Neuronal stem cell (in vitro differentiated cells): ENCODE measurements around the gene TUBB3.
A peak's percentile ranks its signal among the peaks of the same experiment; 100 is the strongest.

Experiments
- DNase-seq: peaks from one replicate; pipeline ENCODE4 v3.0.0-alpha.2; 2013; ENCODE audit warnings: low spot score
- H2AFZ ChIP-seq: one replicate; pipeline ENCODE4 v1.6.1; 2013; ENCODE audit warnings: mild to moderate bottlenecking, low read length, inconsistent platforms
- H2AK5ac ChIP-seq: 2 replicates; pipeline ENCODE4 v1.6.1; 2013; ENCODE audit warnings: low read depth, mild to moderate bottlenecking, inconsistent platforms, low read length, moderate library complexity, mixed read lengths
- H2BK120ac ChIP-seq: 2 replicates; pipeline ENCODE4 v1.6.1; 2013; ENCODE audit warnings: low read depth, mild to moderate bottlenecking, inconsistent platforms, low read length, moderate library complexity, mixed read lengths
- H2BK12ac ChIP-seq: one replicate; pipeline ENCODE4 v1.6.1; 2013; ENCODE audit warnings: low read length, inconsistent platforms
- H2BK15ac ChIP-seq: 2 replicates; pipeline ENCODE4 v1.6.1; 2013; ENCODE audit warnings: mild to moderate bottlenecking, low read length, inconsistent platforms, mixed read lengths
- H2BK5ac ChIP-seq: one replicate; pipeline ENCODE4 v1.6.1; 2013; ENCODE audit warnings: inconsistent platforms, mild to moderate bottlenecking, low read length, moderate library complexity
- H3K14ac ChIP-seq: one replicate; pipeline ENCODE4 v1.6.1; 2013; ENCODE audit warnings: low read length, inconsistent platforms
- H3K18ac ChIP-seq: 2 replicates; pipeline ENCODE4 v1.6.1; 2013; ENCODE audit warnings: low read length, inconsistent platforms
- H3K23ac ChIP-seq: 2 replicates; pipeline ENCODE4 v1.6.1; 2013; ENCODE audit warnings: low read depth, mild to moderate bottlenecking, mixed read lengths, low read length, inconsistent platforms; ENCODE audit not compliant: poor library complexity
- H3K27ac ChIP-seq: replicated peaks from 3 replicates; pipeline ENCODE4 v1.5.1; 2013; ENCODE audit warnings: low read length, inconsistent platforms
- H3K27me3 ChIP-seq, 3 experiments: 2 replicates each; pipeline ENCODE4 v1.6.1; 2013; ENCODE audit warnings: low read length in 3 of 3, mild to moderate bottlenecking in 2 of 3, inconsistent platforms in 1 of 3, low read depth in 1 of 3, mixed read lengths in 1 of 3, moderate library complexity in 1 of 3; ENCODE audit not compliant: control insufficient read depth in 3 of 3, insufficient read depth in 3 of 3
- H3K36me3 ChIP-seq, 2 donors: replicated peaks in 1 of 2; 2 replicates each; pipeline ENCODE4 v1.6.1; 2013; ENCODE audit warnings: low read length in 2 of 2; ENCODE audit not compliant: control insufficient read depth in 2 of 2, insufficient read depth in 2 of 2
- H3K4ac ChIP-seq: 2 replicates; pipeline ENCODE4 v1.6.1; 2013; ENCODE audit warnings: inconsistent platforms, mild to moderate bottlenecking, low read length, moderate library complexity
- H3K4me1 ChIP-seq, 2 donors: 1 replicate in 1 of 2; 2 replicates in 1 of 2; pipeline ENCODE4 v1.6.1; 2013; ENCODE audit warnings: low read length in 2 of 2, low read depth in 1 of 2; ENCODE audit not compliant: control insufficient read depth in 2 of 2, insufficient read depth in 1 of 2
- H3K4me2 ChIP-seq: one replicate; pipeline ENCODE4 v1.6.1; 2013; ENCODE audit warnings: mild to moderate bottlenecking, low read length, inconsistent platforms; ENCODE audit not compliant: insufficient read depth, poor library complexity, severe bottlenecking
- H3K4me3 ChIP-seq, 2 donors: 2 replicates each; pipeline ENCODE4 v1.5.1; 2013; ENCODE audit warnings: low read length in 2 of 2, mild to moderate bottlenecking in 2 of 2, inconsistent platforms in 1 of 2, moderate library complexity in 1 of 2
- H3K79me1 ChIP-seq: one replicate; pipeline ENCODE4 v1.6.1; 2013; ENCODE audit warnings: low read depth, mild to moderate bottlenecking, inconsistent platforms, low read length, moderate library complexity
- H3K9ac ChIP-seq: one replicate; pipeline ENCODE4 v1.6.1; 2013; ENCODE audit warnings: mild to moderate bottlenecking, low read depth, low read length, inconsistent platforms; ENCODE audit not compliant: poor library complexity
- H3K9me3 ChIP-seq, 2 donors: replicated peaks in 1 of 2; 2 replicates each; pipeline versions ENCODE3 to v1.6.1; 2013; ENCODE audit warnings: low read length in 2 of 2, mild to moderate bottlenecking in 2 of 2, inconsistent platforms in 1 of 2, low read depth in 1 of 2, mixed read lengths in 1 of 2, moderate library complexity in 1 of 2; ENCODE audit not compliant: control insufficient read depth in 2 of 2, insufficient read depth in 1 of 2
- H4K8ac ChIP-seq: one replicate; pipeline ENCODE4 v1.6.1; 2013; ENCODE audit warnings: low read depth, mild to moderate bottlenecking, inconsistent platforms, low read length, moderate library complexity
- H4K91ac ChIP-seq: one replicate; pipeline ENCODE4 v1.6.1; 2013; ENCODE audit warnings: low read length, low read depth, mild to moderate bottlenecking, inconsistent platforms; ENCODE audit not compliant: poor library complexity
- WGBS, 2 donors: extraction: QIAGEN DNeasy Blood & Tissue Kit; methylation state at CpG; one replicate each; pipeline ENCODE4 v1.1.7; 2013; ENCODE audit warnings: missing lambda C conversion rate in 2 of 2, mixed read lengths in 1 of 2; ENCODE audit not compliant: insufficient read length in 2 of 2, insufficient replicate concordance in 1 of 2; ENCODE audit errors: extremely low coverage in 2 of 2; 5-methylcytosine and 5-hydroxymethylcytosine counted together

TUBB3 gene

GRCh38 chr16:89961920-89962319, 38.8 kb downstream of the TUBB3 start:
- no peaks in the 10 kb centered on the region for H3K79me1 ChIP-seq
- no peak for DNase-seq
- H3K4me3 ChIP-seq: no peak overlapping the region
- peaks cover 8% of the 10 kb centered on the region in 2 donors for H3K4me1 ChIP-seq
- no peak overlapping the region for H3K4me2 ChIP-seq
- H3K36me3 ChIP-seq: peaks cover 28 to 68% of the 10 kb centered on the region in 2 donors
- H3K4ac ChIP-seq: no peak overlapping the region
- no CpG with 5 or more reads among the region's 23 CpGs for WGBS, 2 donors
- no peak overlapping the region for H2AK5ac ChIP-seq
- H3K14ac ChIP-seq: no peak overlapping the region
- H3K9me3 ChIP-seq: no peaks in the 10 kb centered on the region
- peak overlapping the region; percentile 31 for H3K23ac ChIP-seq
- no peak overlapping the region for H2AFZ ChIP-seq
- H4K8ac ChIP-seq: no peak overlapping the region
- H2BK15ac ChIP-seq: no peak overlapping the region
- H3K9ac ChIP-seq: no peak overlapping the region
- H3K27me3 ChIP-seq: no peaks in the 10 kb centered on the region
- H3K27ac ChIP-seq: no peak overlapping the region
- H4K91ac ChIP-seq: no peak overlapping the region
- H2BK120ac ChIP-seq: no peak overlapping the region
- H3K18ac ChIP-seq: no peak overlapping the region
- H2BK5ac ChIP-seq: no peak overlapping the region
- H2BK12ac ChIP-seq: no peak overlapping the region

- H4K91ac ChIP-seq: no peak overlapping the region
- no peak overlapping the region for H4K8ac ChIP-seq
- H3K18ac ChIP-seq: no peak overlapping the region
- H3K4me2 ChIP-seq: no peak overlapping the region
- no peaks in the 10 kb centered on the region for H3K27me3 ChIP-seq
- H2BK5ac ChIP-seq: peak overlapping the region; percentile 13
- no peak for DNase-seq
- H3K9me3 ChIP-seq: no peaks in the 10 kb centered on the region
- peaks cover 28 to 62% of the 10 kb centered on the region in 2 donors for H3K36me3 ChIP-seq
- no peak overlapping the region for H2BK15ac ChIP-seq
- no peak overlapping the region for H3K23ac ChIP-seq
- no peak overlapping the region for H3K4ac ChIP-seq
- H3K14ac ChIP-seq: no peak overlapping the region
- H2BK12ac ChIP-seq: no peak overlapping the region
- H2BK120ac ChIP-seq: no peak overlapping the region
- no peak overlapping the region for H2AFZ ChIP-seq
- no peaks in the 10 kb centered on the region for H3K79me1 ChIP-seq
- peak overlapping the region; percentile 16 for H3K9ac ChIP-seq
- H3K4me3 ChIP-seq: no peak overlapping the region
- peaks cover 11 to 12% of the 10 kb centered on the region in 2 donors for H3K4me1 ChIP-seq
- no peak overlapping the region for H3K27ac ChIP-seq
- WGBS, 2 donors: no CpG with 5 or more reads among the region's 26 CpGs
- H2AK5ac ChIP-seq: no peak overlapping the region
Measured at GRCh38 chr16:89962754-89963498, 39.8 kb downstream of the TUBB3 start.

GRCh38 chr16:89964201-89964600, 41.1 kb downstream of the TUBB3 start:
- no peak overlapping the region for H2BK5ac ChIP-seq
- no peak overlapping the region for H3K9ac ChIP-seq
- H2BK15ac ChIP-seq: no peak overlapping the region
- peaks cover 20 to 49% of the 10 kb centered on the region in 2 donors for H3K36me3 ChIP-seq
- H3K4me2 ChIP-seq: no peak overlapping the region
- H3K23ac ChIP-seq: peak overlapping the region; percentile 73
- H2BK120ac ChIP-seq: no peak overlapping the region
- H3K27ac ChIP-seq: no peak overlapping the region
- H3K4me3 ChIP-seq: no peak overlapping the region
- H2AFZ ChIP-seq: no peak overlapping the region
- H3K27me3 ChIP-seq: no peaks in the 10 kb centered on the region
- H2AK5ac ChIP-seq: no peak overlapping the region
- no CpG with 5 or more reads among the region's 25 CpGs for WGBS, 2 donors
- no peak overlapping the region for H3K18ac ChIP-seq
- no peak overlapping the region for H3K4ac ChIP-seq
- H4K8ac ChIP-seq: no peak overlapping the region
- DNase-seq: no peak
- no peak overlapping the region for H2BK12ac ChIP-seq
- H3K79me1 ChIP-seq: no peaks in the 10 kb centered on the region
- H3K14ac ChIP-seq: no peak overlapping the region
- H4K91ac ChIP-seq: no peak overlapping the region
- peaks cover 11 to 12% of the 10 kb centered on the region in 2 donors for H3K4me1 ChIP-seq
- no peaks in the 10 kb centered on the region for H3K9me3 ChIP-seq

- H3K4me3 ChIP-seq: no peak overlapping the region
- peak overlapping the region; percentile 41 for H2BK12ac ChIP-seq
- H2AFZ ChIP-seq: no peak overlapping the region
- H4K8ac ChIP-seq: no peak overlapping the region
- no peak overlapping the region for H3K4ac ChIP-seq
- H3K27ac ChIP-seq: no peak overlapping the region
- H3K23ac ChIP-seq: no peak overlapping the region
- WGBS, 2 donors: no CpG with 5 or more reads among the region's 30 CpGs
- H2AK5ac ChIP-seq: no peak overlapping the region
- H3K79me1 ChIP-seq: peaks cover 2% of the 10 kb centered on the region
- H4K91ac ChIP-seq: no peak overlapping the region
- peak overlapping the region; percentile 21 for H3K9ac ChIP-seq
- no peak overlapping the region for H3K14ac ChIP-seq
- H3K9me3 ChIP-seq: peaks cover 7 to 9% of the 10 kb centered on the region in 2 donors
- no peak overlapping the region for H2BK120ac ChIP-seq
- no peak overlapping the region for H2BK5ac ChIP-seq
- no peak overlapping the region for H3K18ac ChIP-seq
- no peak overlapping the region for H2BK15ac ChIP-seq
- H3K4me2 ChIP-seq: no peak overlapping the region
- DNase-seq: no peak
- H3K27me3 ChIP-seq: no peaks in the 10 kb centered on the region
- H3K36me3 ChIP-seq: peaks cover 15 to 51% of the 10 kb centered on the region in 2 donors
- H3K4me1 ChIP-seq: peaks cover 11 to 12% of the 10 kb centered on the region in 2 donors
Measured at GRCh38 chr16:89965447-89966225, 42.5 kb downstream of the TUBB3 start.
